Measurements from ENCODE around the gene FAM98C.

Gene FAM98C

GRCh38 chr19:38429811-38430156 is 26.9 kb downstream of the FAM98C start:
- no peak for DNase-seq

- DNase-seq = no peak
Observed at GRCh38 chr19:38430931-38431330, 28.0 kb downstream of the FAM98C start.

DNA sequence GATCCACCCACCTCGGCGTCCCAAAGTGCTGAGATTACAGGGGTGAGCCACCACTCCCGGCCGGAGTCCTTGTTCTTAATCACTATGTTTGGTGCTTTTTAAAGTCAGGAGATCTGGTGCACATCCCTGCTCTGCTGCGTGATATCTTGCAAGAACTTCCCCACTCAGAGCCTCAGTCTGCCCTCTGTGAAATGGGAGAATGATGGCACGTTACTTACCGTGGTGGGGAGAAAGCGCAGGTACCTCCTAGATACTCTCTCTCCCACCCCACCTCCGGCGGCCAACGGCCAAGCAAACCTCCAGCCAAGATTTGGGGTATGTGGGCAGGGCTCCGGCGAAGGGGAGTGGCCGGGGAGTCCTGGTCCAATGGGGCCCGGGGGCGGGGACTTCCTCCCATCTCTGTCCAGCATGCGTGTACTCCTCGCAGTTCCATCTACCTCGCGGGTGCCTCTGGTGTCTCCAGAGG is 30.4 kb downstream of the FAM98C start, which contains the start of gene RYR1:
Gene RYR1 (plus strand): TSS at position 424 of the 466 bp plus-strand sequence. CDS start 139 bp downstream, outside the sequence.
- DNase-seq = no peak

DNA sequence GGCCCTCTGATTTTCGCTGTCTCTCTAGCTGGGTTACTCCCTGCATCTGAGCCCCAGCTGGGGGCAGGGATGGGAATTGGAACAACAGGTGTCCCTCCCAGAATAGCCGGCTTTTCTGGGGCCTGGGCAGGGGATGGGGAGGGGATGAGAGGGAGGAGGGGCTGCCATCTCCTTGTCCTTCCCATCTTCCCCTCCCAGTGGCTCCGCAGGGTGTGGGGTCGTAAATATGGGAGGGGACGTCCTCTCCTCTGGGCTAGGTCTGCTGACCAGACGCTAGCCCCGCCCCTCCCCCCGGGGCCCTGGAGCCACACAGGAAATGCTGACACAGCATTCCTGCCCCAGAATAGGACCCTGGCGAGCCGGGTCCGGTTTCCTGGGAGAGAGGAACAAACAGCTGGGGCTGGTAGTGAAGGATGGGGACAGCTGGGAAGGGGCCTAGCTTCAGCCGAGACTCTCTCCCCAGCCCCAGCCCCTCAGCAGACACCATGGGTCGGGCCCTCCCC is 31.7 kb downstream of the FAM98C start:
- DNase-seq = no peak

- no peak for DNase-seq
Observed at GRCh38 chr19:38437295-38437694, 34.4 kb downstream of the FAM98C start.

- DNase-seq = no peak
Observed at GRCh38 chr19:38437917-38438316, 35.0 kb downstream of the FAM98C start.

DNA sequence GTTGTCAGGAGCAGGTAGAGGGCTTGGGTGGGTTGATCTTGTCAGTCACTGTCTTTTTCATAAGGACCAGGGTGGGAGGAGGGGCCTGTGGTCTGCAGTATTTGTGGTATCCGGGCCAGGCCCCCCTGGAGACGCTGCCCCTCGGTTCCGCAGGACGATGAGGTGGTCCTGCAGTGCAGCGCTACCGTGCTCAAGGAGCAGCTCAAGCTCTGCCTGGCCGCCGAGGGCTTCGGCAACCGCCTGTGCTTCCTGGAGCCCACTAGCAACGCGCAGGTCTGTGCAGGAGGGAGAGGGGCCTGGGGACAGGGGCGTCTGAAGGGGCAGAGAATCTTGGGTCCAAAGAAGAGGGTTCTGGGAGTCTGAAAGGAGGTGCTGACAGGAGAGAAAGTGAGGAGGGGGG is 37.7 kb downstream of the FAM98C start:
- no peak for DNase-seq

GRCh38 chr19:38441657-38442348 is 38.9 kb downstream of the FAM98C start:
- DNase-seq = no peak

DNA sequence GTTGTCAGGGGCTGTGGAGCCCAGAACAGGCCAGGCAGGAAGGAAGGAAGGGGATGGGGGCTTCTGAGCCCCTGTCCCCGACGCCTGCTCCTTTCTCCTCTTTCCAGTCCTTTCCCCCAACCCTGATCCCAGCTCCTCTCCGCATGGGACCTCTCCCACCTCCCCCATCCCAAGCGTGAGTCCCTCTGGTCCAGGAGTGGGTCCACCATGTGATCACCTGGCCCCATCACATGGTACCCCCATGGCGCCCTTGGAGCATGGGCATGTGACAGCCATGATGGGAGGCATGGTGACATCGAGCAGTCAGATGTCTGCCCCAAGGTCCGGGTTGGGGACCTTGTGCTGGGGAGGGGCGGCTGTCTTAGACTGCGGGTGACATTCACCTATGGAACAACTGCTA is 39.8 kb downstream of the FAM98C start:
- no peak for DNase-seq

- no peak for DNase-seq
Observed at GRCh38 chr19:38443458-38443999, 40.6 kb downstream of the FAM98C start.

- DNase-seq = no peak
Observed at GRCh38 chr19:38444026-38444425, 41.1 kb downstream of the FAM98C start.

GRCh38 chr19:38445362-38445761 is 42.5 kb downstream of the FAM98C start:
- no peak for DNase-seq

- DNase-seq = no peak
Observed at GRCh38 chr19:38448225-38448624, 45.3 kb downstream of the FAM98C start.

DNA sequence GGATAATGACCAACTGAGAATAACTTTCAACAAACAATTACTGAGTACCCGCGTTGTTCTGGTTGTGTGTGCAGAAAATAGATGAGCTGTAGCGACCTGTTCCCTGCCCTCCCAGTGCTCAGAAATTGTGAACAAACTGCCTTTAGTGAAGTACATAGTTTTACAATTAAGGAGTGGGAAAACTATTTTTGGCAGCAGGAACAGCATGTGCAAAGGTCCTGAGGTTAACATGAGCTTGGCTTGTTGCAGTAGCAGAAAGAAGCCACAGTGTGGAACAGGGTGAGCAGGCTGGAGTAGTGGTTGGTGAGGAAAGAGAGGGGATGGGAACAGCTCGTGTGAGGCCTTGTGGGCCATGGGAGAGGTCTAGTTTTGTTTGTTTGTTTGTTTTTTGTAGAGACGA is 46.6 kb downstream of the FAM98C start:
- no peak for DNase-seq

DNA sequence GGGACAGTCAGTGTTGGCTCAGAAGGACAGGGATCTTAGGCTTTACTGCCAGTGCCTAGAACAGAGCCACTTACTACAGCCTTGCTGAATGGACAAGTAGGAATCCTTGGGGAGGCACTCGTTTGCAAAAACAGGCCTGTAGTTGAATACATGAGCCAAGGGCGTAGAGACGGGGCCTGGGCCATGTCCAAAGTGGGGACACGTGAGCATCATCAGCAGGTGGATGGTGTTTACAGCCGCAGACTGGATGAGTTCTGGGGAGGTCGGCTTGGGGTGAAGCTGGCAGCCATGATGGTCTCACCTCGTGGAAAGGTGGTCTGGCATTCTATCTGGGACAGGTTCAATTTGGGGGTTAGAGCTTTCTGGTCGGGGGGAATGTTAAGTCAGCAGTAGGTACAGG is 48.1 kb downstream of the FAM98C start:
- no peak for DNase-seq

GRCh38 chr19:38451629-38452028 is 48.7 kb downstream of the FAM98C start:
- DNase-seq = no peak

- DNase-seq = no peak
Observed at GRCh38 chr19:38452430-38453366, 49.8 kb downstream of the FAM98C start.

DNA sequence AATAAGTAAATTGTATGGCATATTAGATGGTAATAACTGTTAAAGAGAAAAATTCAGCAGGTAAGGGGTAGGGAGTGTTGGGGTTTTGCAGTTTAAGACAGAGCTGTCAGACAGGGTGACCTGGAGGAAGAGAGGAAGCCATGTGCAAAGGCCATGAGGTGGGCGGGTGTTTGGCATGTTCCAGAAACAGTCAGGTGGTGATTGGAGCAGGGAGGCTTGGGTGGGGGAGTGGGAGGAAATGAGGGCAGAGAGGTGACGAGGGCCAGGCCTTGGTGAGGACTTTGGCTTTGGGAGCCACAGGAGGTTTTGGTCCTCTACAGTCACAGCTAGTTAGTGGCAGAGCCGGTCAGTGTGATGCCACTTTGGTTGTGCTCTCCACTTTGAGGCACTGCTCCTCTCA is 50.7 kb downstream of the FAM98C start:
- no peak for DNase-seq

GRCh38 chr19:38455031-38455430 is 52.1 kb downstream of the FAM98C start:
- DNase-seq = no peak

GRCh38 chr19:38457202-38457601 is 54.3 kb downstream of the FAM98C start:
- no peak for DNase-seq

DNA sequence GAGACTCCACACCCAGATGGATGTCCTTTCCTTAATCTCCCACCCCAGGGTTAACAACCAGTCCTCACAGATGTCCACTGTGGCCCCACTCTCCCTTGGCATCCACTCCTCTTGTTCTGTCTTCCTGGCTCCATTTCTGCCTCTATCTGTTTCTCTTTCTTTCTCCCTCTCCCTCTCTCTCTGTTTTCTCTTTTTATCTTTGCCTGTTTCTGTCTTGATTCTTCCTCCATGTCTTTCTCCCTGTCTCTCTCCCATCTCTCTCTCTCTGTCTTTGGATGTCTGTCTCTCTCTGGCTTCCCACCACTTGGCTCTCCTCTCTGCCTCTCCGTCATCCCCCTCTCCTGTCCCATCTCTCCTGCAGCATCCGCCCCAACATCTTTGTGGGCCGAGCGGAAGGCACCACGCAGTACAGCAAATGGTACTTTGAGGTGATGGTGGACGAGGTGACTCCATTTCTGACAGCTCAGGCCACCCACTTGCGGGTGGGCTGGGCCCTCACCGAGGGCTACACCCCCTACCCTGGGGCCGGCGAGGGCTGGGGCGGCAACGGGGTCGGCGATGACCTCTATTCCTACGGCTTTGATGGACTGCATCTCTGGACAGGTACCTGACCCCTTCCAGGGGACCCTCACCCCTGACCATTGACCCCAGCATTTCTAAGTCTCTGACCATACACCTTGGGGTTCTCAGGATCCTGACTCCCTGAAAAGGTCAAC is 55.0 kb downstream of the FAM98C start:
- DNase-seq = no peak

Measured in amniotic stem cell (primary cell).